MM.1S (cell line): Measurements from ENCODE around the gene ZBTB8A.

Experiments
- DNase-seq: peaks from one replicate; pipeline ENCODE4 v3.0.0-alpha.2; 2015
- H2AFZ ChIP-seq: fragments of 300-600 bp; sonication (generic); 2 replicates; pipeline ENCODE4 v1.6.0; 2016; ENCODE audit warnings: antibody characterized with exemption, low read length
- H3F3A ChIP-seq: fragments of 300-600 bp; sonication (generic); 2 replicates; pipeline ENCODE4 v1.6.1; 2016; ENCODE audit warnings: mild to moderate bottlenecking, antibody characterized with exemption, low read length, moderate library complexity, mixed read lengths; ENCODE audit not compliant: insufficient read depth
- H3K27ac ChIP-seq: fragments of 300-600 bp; sonication (generic); 2 replicates; pipeline ENCODE4 v1.5.1; 2016; ENCODE audit warnings: mild to moderate bottlenecking, low read length
- H3K27me3 ChIP-seq: fragments of 300-600 bp; sonication (generic); replicated peaks from 2 replicates; pipeline ENCODE4 v1.6.0; 2016; ENCODE audit warnings: low read length; ENCODE audit not compliant: insufficient read depth
- H3K36me3 ChIP-seq: fragments of 300-600 bp; sonication (generic); replicated peaks from 2 replicates; pipeline ENCODE4 v1.6.1; 2016; ENCODE audit warnings: mild to moderate bottlenecking, low read length, mixed read lengths; ENCODE audit not compliant: insufficient read depth
- H3K4me1 ChIP-seq: fragments of 300-600 bp; sonication (generic); 2 replicates; pipeline ENCODE4 v1.6.1; 2016; ENCODE audit warnings: low read length, mixed read lengths
- H3K4me2 ChIP-seq: fragments of 300-600 bp; sonication (generic); 2 replicates; pipeline ENCODE4 v1.6.0; 2016; ENCODE audit warnings: low read depth, low read length
- H3K4me3 ChIP-seq: fragments of 300-600 bp; sonication (generic); 2 replicates; pipeline ENCODE4 v1.5.1; 2016; ENCODE audit warnings: low read length, mixed read lengths
- H3K79me2 ChIP-seq: fragments of 300-600 bp; sonication (generic); 2 replicates; pipeline ENCODE4 v1.6.1; 2016; ENCODE audit warnings: mixed run types, low read length, mixed read lengths
- H3K9ac ChIP-seq: fragments of 300-600 bp; sonication (generic); 2 replicates; pipeline ENCODE4 v1.6.1; 2016; ENCODE audit warnings: low read length, mixed read lengths
- H3K9me2 ChIP-seq: fragments of 300-600 bp; sonication (generic); replicated peaks from 2 replicates; pipeline ENCODE4 v1.6.1; 2016; ENCODE audit warnings: mild to moderate bottlenecking, low read length, mixed read lengths; ENCODE audit not compliant: insufficient read depth
- H3K9me3 ChIP-seq: fragments of 300-600 bp; sonication (generic); replicated peaks from 2 replicates; pipeline ENCODE4 v1.6.1; 2016; ENCODE audit warnings: mild to moderate bottlenecking, low read length, mixed read lengths; ENCODE audit not compliant: insufficient read depth
- H4K20me1 ChIP-seq: fragments of 300-600 bp; sonication (generic); 2 replicates; pipeline ENCODE4 v1.6.1; 2016; ENCODE audit warnings: mild to moderate bottlenecking, low read length, moderate library complexity, mixed read lengths; ENCODE audit not compliant: insufficient read depth
- CTCF ChIP-seq: fragments of 300-600 bp; sonication (generic); IDR thresholded peaks from 2 replicates; pipeline ENCODE4 v1.5.1; 2016; ENCODE audit warnings: antibody characterized with exemption, low read length, mixed read lengths
- EZH2 ChIP-seq: fragments of 300-600 bp; sonication (generic); optimal IDR thresholded peaks from 2 replicates; pipeline ENCODE3; 2017; ENCODE audit warnings: low read depth, mild to moderate bottlenecking, antibody characterized with exemption, low read length, mixed read lengths
- EZH2phosphoT487 ChIP-seq: fragments of 300-600 bp; sonication (generic); IDR thresholded peaks from 2 replicates; pipeline ENCODE4 v1.6.1; 2018; ENCODE audit warnings: antibody characterized with exemption, low read length

ZBTB8A gene

GRCh38 chr1:32494196-32494595 is 45.0 kb upstream of the ZBTB8A start:
- H3F3A ChIP-seq, result no peaks in the 10 kb centered on the region

GRCh38 chr1:32494711-32495337 is 44.4 kb upstream of the ZBTB8A start:
- no peaks in the 10 kb centered on the region for H3F3A ChIP-seq
- H2AFZ ChIP-seq, result no peak overlapping the region
- no peaks in the 10 kb centered on the region for H3K9me2 ChIP-seq
- TF ChIP-seq EZH2 (no peak), CTCF (no peak), EZH2phosphoT487 (no peak)
- no peaks in the 10 kb centered on the region for H3K9me3 ChIP-seq
- no peak overlapping the region for H3K27ac ChIP-seq
- no peaks in the 10 kb centered on the region for H4K20me1 ChIP-seq
- no peak overlapping the region for H3K9ac ChIP-seq
- no peaks in the 10 kb centered on the region for H3K36me3 ChIP-seq
- H3K79me2 ChIP-seq, result no peaks in the 10 kb centered on the region
- no peaks in the 10 kb centered on the region for H3K4me1 ChIP-seq
- no peak overlapping the region for H3K4me2 ChIP-seq
- no peaks in the 10 kb centered on the region for H3K27me3 ChIP-seq
- DNase-seq, result no peak
- no peak overlapping the region for H3K4me3 ChIP-seq

More at GRCh38 chr1:32494196-32494595, 45.0 kb upstream of the ZBTB8A start:
- Histone ChIP-seq H3K36me3 (no peaks in the 10 kb centered on the region), H3K27me3 (no peaks in the 10 kb centered on the region), H3K79me2 (no peaks in the 10 kb centered on the region), H3K9me3 (no peaks in the 10 kb centered on the region), H3K9ac (no peak overlapping the region), H3K4me2 (no peak overlapping the region), H3K9me2 (no peaks in the 10 kb centered on the region), H4K20me1 (no peaks in the 10 kb centered on the region), H2AFZ (no peak overlapping the region), H3K4me1 (no peaks in the 10 kb centered on the region), H3K4me3 (no peak overlapping the region), H3K27ac (no peak overlapping the region)
- TF ChIP-seq EZH2phosphoT487, result no peak
- TF ChIP-seq CTCF, result no peak
- TF ChIP-seq EZH2, result no peak
- no peak for DNase-seq

- H2AFZ ChIP-seq, result no peak overlapping the region
- H3K4me2 ChIP-seq, result no peak overlapping the region
- no peaks in the 10 kb centered on the region for H4K20me1 ChIP-seq
Measured at GRCh38 chr1:32496127-32496526, 43.1 kb upstream of the ZBTB8A start.

More at GRCh38 chr1:32496127-32496526, 43.1 kb upstream of the ZBTB8A start:
- Histone ChIP-seq H3K4me3 (no peak overlapping the region), H3K4me1 (peaks cover 3% of the 10 kb centered on the region; the same call in 1 of the 2 replicates), H3K9me2 (no peaks in the 10 kb centered on the region), H3K27me3 (no peaks in the 10 kb centered on the region), H3K27ac (no peak overlapping the region), H3F3A (no peaks in the 10 kb centered on the region), H3K9me3 (no peaks in the 10 kb centered on the region), H3K36me3 (no peaks in the 10 kb centered on the region), H3K9ac (no peak overlapping the region), H3K79me2 (no peaks in the 10 kb centered on the region)
- TF ChIP-seq EZH2 (no peak), EZH2phosphoT487 (no peak), CTCF (no peak)
- no peak for DNase-seq
